ENCODE data around the gene MAP4K3. TPM values are rescaled to one million over a fixed set of nuclear protein-coding genes. Genes with fewer than 3 reads are reported as not detected.
A peak's percentile ranks its signal among the peaks of the same experiment; 100 is the strongest.

MAP4K3 gene
- total RNA-seq (2014; rRNA removed; shearing (Covaris generic)) = 12.6 and 21.0 TPM in 2 replicates

- DNase-seq (ENCODE audit: low read depth) = peak; percentile 93
These were observed at the start of gene MAP4K3 for GRCh38 chr2:39436592-39437521. MAP4K3 (minus strand) TSS chr2:39437285; CDS start chr2:39436987, 298 bp downstream.

GRCh38 chr2:39486071-39486470 is 49.0 kb upstream of the MAP4K3 start:
- no peak for DNase-seq (ENCODE audit: low read depth)

GRCh38 chr2:39484620-39485495 is 47.8 kb upstream of the MAP4K3 start:
- DNase-seq (ENCODE audit: low read depth) = no peak

- no peak for DNase-seq (ENCODE audit: low read depth)
These were observed 47.1 kb upstream of the MAP4K3 start for GRCh38 chr2:39484206-39484605.

GRCh38 chr2:39483534-39483933 is 46.4 kb upstream of the MAP4K3 start:
- no peak for DNase-seq (ENCODE audit: low read depth)

- peak; percentile 61 for DNase-seq (ENCODE audit: low read depth)
These were observed 44.5 kb upstream of the MAP4K3 start for GRCh38 chr2:39481611-39482010.

GRCh38 chr2:39479696-39480095 is 42.6 kb upstream of the MAP4K3 start:
- no peak for DNase-seq (ENCODE audit: low read depth)

- no peak for DNase-seq (ENCODE audit: low read depth)
These were observed 42.1 kb upstream of the MAP4K3 start for GRCh38 chr2:39479053-39479670.

GRCh38 chr2:39476524-39476923 is 39.4 kb upstream of the MAP4K3 start:
- no peak for DNase-seq (ENCODE audit: low read depth)

- no peak for DNase-seq (ENCODE audit: low read depth)
These were observed 37.9 kb upstream of the MAP4K3 start for GRCh38 chr2:39475006-39475405.

GRCh38 chr2:39470580-39470979 is 33.5 kb upstream of the MAP4K3 start:
- no peak for DNase-seq (ENCODE audit: low read depth)

- peak; percentile 58 for DNase-seq (ENCODE audit: low read depth)
These were observed 32.7 kb upstream of the MAP4K3 start for GRCh38 chr2:39469807-39470206.

- no peak for DNase-seq (ENCODE audit: low read depth)
These were observed 31.7 kb upstream of the MAP4K3 start for GRCh38 chr2:39468579-39469451.

- DNase-seq (ENCODE audit: low read depth) = no peak
These were observed 29.2 kb upstream of the MAP4K3 start for GRCh38 chr2:39466311-39466710.

- DNase-seq (ENCODE audit: low read depth) = no peak
These were observed 27.8 kb upstream of the MAP4K3 start for GRCh38 chr2:39464864-39465263.

GRCh38 chr2:39455826-39456225 is 18.7 kb upstream of the MAP4K3 start:
- peak; percentile 63 for DNase-seq (ENCODE audit: low read depth)

GRCh38 chr2:39452396-39452795 is 15.3 kb upstream of the MAP4K3 start:
- no peak for DNase-seq (ENCODE audit: low read depth)

- DNase-seq (ENCODE audit: low read depth) = no peak
These were observed 14.9 kb upstream of the MAP4K3 start for GRCh38 chr2:39451954-39452353.

GRCh38 chr2:39448169-39448502 is 11.1 kb upstream of the MAP4K3 start:
- DNase-seq (ENCODE audit: low read depth) = no peak

- DNase-seq (ENCODE audit: low read depth) = peak; percentile 12
These were observed 10.4 kb upstream of the MAP4K3 start for GRCh38 chr2:39447266-39448168.

All from M059J (cell line).